ENCODE measurements around the gene TLR4. TPM values are rescaled to one million over a fixed set of nuclear protein-coding genes. Genes with fewer than 3 reads are reported as not detected.

The TLR4 gene
- total and polyA plus RNA-seq, 9 of the 15 experiments (the other 6 are each of a cell fraction or from before 2014, with no cell fraction given): 0.02 TPM; not detected in 8

DNA sequence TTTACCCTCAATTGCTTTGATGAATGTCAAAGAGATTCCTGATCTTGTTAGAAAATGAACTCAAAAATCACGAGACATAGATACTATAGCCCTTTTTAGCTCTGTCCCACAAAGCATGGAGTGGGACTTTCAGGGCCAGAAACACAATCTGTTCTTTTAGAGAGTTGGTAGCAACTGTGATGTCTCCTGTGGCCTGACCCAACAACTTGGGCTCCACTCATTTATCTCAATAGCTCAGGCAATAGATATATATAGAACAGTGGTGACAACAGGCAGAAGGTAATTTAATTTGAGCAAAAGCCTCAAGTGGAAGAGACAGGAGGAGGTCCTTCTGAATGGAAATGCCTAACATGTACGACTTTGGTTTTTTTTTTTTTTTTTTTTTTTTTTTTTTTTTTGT is 25.2 kb downstream of the TLR4 start (continued):
- no peak for TF ChIP-seq PTTG1 (tag; IDR thresholded peaks at IDR 0.05; ENCODE audit: low read depth)
- TF ChIP-seq TARDBP (IDR thresholded peaks at IDR 0.05): no peak
- TF ChIP-seq ZC3H4 (CRISPR knock-in tag; IDR thresholded peaks at IDR 0.05; ENCODE audit: borderline replicate concordance): no peak
- TF ChIP-seq, protein P1, sequence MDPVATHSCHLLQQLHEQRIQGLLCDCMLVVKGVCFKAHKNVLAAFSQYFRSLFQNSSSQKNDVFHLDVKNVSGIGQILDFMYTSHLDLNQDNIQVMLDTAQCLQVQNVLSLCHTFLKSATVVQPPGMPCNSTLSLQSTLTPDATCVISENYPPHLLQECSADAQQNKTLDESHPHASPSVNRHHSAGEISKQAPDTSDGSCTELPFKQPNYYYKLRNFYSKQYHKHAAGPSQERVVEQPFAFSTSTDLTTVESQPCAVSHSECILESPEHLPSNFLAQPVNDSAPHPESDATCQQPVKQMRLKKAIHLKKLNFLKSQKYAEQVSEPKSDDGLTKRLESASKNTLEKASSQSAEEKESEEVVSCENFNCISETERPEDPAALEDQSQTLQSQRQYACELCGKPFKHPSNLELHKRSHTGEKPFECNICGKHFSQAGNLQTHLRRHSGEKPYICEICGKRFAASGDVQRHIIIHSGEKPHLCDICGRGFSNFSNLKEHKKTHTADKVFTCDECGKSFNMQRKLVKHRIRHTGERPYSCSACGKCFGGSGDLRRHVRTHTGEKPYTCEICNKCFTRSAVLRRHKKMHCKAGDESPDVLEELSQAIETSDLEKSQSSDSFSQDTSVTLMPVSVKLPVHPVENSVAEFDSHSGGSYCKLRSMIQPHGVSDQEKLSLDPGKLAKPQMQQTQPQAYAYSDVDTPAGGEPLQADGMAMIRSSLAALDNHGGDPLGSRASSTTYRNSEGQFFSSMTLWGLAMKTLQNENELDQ (CRISPR knock-in tag; IDR thresholded peaks at IDR 0.05; ENCODE audit: borderline replicate concordance): no peak
- TF ChIP-seq MAFF (IDR thresholded peaks at IDR 0.05; ENCODE audit: low read length): no peak
- no peak for TF ChIP-seq KAT8 (IDR thresholded peaks at IDR 0.05; ENCODE audit: low read depth)
- no peak for TF ChIP-seq HMG20A (CRISPR knock-in tag; conservative IDR thresholded peaks at IDR 0.05)
- TF ChIP-seq SMARCB1 (IDR thresholded peaks at IDR 0.05; ENCODE audit: insufficient read length, low read depth): no peak
- TF ChIP-seq ZNF143 (CRISPR knock-in tag; IDR thresholded peaks at IDR 0.05): no peak
- no peak for TF ChIP-seq ZKSCAN3 (CRISPR knock-in tag; IDR thresholded peaks at IDR 0.05)

GRCh38 chr9:117732494-117732893 is 28.3 kb downstream of the TLR4 start:
- Histone ChIP-seq H4K20me1 (replicated peaks; ENCODE audit: control insufficient read depth, insufficient read depth, low read length) (no peaks in the 10 kb centered on the region), H3K79me2 (ENCODE audit: control insufficient read depth, insufficient read depth, low read length) (no peaks in the 10 kb centered on the region), H3K9ac (ENCODE audit: insufficient read depth in 1 of 2, low read depth in 2 of 2, low read length in 2 of 2) (no peak overlapping the region), H3K36me3 (ENCODE audit: control insufficient read depth, insufficient read depth, low read length) (no peaks in the 10 kb centered on the region), H3K9me1 (ENCODE audit: control insufficient read depth, insufficient read depth, low read length) (no peaks in the 10 kb centered on the region), H3K9me3 (replicated peaks; ENCODE audit: control insufficient read depth, insufficient read depth, low read depth, low read length) (no peaks in the 10 kb centered on the region), H3K4me3 (no peak overlapping the region), H3K27me3 (ENCODE audit: control insufficient read depth in 2 of 2, insufficient read depth in 2 of 2, low read length in 2 of 2) (no peaks in the 10 kb centered on the region), H3K4me2 (ENCODE audit: insufficient read depth, low read length) (no peak overlapping the region), H2AFZ (ENCODE audit: low read depth, low read length) (no peak overlapping the region), H3K27ac (ENCODE audit: extremely low read depth, low read depth, low read length) (no peak overlapping the region), H3K4me1 (replicated peaks in 1 of 2; ENCODE audit: control insufficient read depth in 2 of 2, insufficient read depth in 2 of 2, low read length in 2 of 2) (no peaks in the 10 kb centered on the region)
- POLR2A ChIA-PET: no interaction called here
- DNase-seq (ENCODE audit: extremely low read depth in 1 of 4, low spot score in 3 of 4): no peak
- FAIRE-seq: no peak
- no peak for ATAC-seq
- BruUV-seq (replicated peaks): no TSS peak
- intact Hi-C loops (cut with micrococcal nuclease) (no loop called here), in situ Hi-C loops (cut with MboI) (no loop called here)
- CTCF ChIA-PET (ENCODE audit: low intra/inter-chr PET ratio): no interaction called here
- WGBS (ENCODE audit: insufficient coverage, low coverage, missing lambda C conversion rate): under 1% methylated on average over 6 of the region's 6 CpGs
- no peak for TF ChIP-seq FUS (optimal IDR thresholded peaks at IDR 0.05; ENCODE audit: low read depth, low read length)
- TF ChIP-seq ZNF695 (CRISPR knock-in tag; IDR thresholded peaks at IDR 0.05): no peak
- no peak for TF ChIP-seq PBX2 (CRISPR knock-in tag; IDR thresholded peaks at IDR 0.05; ENCODE audit: low read depth)
- no peak for TF ChIP-seq PBX2 (tag; conservative IDR thresholded peaks at IDR 0.05; ENCODE audit: low read depth)
- TF ChIP-seq NFYB (IDR thresholded peaks at IDR 0.05; ENCODE audit: extremely low read depth, insufficient read length): no peak
- no peak for TF ChIP-seq ZNF165 (CRISPR knock-in tag; IDR thresholded peaks at IDR 0.05; ENCODE audit: borderline replicate concordance)
- no peak for TF ChIP-seq RUNX1 (IDR thresholded peaks at IDR 0.05; ENCODE audit: low read depth)
- no peak for TF ChIP-seq ZBTB7A (IDR thresholded peaks at IDR 0.05; ENCODE audit: borderline replicate concordance, control insufficient read depth, low read depth, low read length)
- no peak for TF ChIP-seq RFX5 (IDR thresholded peaks at IDR 0.05; ENCODE audit: low read depth, low read length)
- TF ChIP-seq ZFX (CRISPR knock-in tag; IDR thresholded peaks at IDR 0.05): no peak

Measured in K562 (cell line).